Measurements from ENCODE around the gene ZNF428.
"Not testable (repeated sequence)": the region's sequence is repeated elsewhere in the genome, so short reads cannot be mapped to it uniquely, and the experiment has no call there.

The ZNF428 gene

DNA sequence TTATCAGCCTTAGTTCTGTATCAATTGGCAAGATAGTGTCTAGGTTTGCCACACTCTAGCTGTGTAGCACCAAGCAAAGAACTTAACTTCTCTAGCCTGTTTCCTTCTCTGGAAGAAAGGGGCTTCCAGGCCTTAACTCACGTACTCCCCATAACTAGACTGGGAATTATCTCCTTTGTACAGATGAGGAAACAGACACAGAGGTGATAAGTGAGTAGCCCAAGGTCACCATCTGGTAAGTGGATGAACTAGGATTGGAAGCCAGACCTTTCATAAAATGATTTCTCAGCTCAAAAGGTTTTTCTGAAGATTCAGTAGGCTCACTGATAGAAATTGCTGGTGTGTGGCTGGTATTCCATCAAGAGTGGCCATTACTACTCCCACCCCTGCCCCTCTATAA lies 3.1 kb downstream of the ZNF428 start:
- DNase-seq, result no peak

DNA sequence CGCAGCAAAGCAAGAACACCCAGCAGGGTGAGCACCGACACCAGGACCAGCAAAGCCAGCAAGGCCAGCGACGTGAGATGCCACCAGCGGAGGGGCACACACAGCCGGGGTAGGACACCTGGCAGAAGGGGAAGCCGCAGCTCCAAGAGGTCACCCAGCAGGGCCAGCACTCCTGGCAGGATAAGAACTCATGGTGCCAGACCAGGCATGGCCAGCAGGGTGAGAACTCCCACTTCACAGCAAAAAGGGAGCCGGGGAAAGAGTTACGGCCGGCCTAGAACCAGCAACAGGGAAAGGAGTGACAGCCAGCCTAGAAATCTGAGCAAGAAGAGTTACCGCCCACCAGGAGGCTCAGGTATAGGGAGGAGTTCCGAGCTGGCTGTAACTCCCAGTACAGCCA lies 7.1 kb downstream of the ZNF428 start:
- no peak for DNase-seq

DNA sequence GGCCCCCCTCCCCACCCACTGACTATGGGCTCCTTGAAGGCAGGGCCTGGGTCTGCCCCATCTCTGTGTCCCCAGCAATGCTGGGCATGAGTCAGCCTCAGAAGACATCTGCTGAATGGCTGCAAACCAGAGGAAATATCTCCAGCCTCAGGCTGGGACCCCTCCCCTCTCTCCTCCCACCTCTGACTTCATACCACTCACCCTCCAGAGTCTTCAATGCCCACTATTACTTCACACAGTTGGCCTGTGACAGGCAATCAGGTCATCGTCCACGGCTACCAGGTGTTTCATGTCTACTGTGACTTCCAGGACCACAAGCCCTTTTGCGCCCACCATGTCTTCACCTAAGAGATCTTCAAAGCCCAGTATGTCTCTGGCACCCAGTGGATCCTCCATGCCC lies 7.6 kb downstream of the ZNF428 start, which contains the start of gene SRRM5:
TSS of gene SRRM5 (plus strand) at position 301 of the 400 bp plus-strand sequence. CDS start at position 335, 34 bp downstream.
- DNase-seq, result no peak

DNA sequence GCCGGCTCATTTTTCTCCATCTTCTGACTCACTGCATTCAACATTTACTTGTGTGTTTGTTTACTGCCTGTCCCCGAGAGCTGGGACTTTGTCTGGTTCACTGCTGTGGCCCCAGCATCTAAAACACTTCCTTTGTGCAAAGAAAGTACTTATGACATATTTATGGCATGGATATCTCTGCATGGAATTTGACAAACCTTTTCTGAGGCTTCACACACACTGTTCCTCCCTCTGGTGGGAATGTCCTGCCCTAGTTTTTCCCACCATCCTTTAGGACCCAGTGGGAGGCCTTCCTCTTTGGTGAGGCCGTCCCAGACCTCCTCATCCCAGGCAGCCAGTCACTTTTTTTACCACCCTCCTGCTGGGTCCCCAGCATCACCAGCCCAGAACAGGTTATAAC lies 8.9 kb downstream of the ZNF428 start:
- DNase-seq, result no peak

DNA sequence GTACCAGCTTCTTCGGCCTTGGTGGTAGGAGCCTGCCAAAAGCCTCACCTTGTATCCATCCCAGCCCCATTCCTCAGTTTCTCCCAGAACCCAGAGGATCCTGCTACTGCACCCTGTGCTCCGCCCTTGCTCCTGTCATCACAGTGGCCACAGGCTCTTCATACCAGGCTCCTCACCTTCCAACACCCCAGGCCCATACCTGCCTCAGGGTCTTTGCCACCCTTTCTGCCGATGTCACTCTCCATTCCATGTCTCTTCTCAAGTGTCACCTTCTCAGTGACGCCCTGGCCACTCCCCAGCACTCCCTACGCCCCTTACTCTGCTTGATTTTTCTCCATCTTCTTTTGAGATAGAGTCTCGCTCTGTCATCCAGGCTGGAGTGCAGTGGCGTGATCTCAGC lies 9.6 kb downstream of the ZNF428 start:
- no peak for DNase-seq

DNA sequence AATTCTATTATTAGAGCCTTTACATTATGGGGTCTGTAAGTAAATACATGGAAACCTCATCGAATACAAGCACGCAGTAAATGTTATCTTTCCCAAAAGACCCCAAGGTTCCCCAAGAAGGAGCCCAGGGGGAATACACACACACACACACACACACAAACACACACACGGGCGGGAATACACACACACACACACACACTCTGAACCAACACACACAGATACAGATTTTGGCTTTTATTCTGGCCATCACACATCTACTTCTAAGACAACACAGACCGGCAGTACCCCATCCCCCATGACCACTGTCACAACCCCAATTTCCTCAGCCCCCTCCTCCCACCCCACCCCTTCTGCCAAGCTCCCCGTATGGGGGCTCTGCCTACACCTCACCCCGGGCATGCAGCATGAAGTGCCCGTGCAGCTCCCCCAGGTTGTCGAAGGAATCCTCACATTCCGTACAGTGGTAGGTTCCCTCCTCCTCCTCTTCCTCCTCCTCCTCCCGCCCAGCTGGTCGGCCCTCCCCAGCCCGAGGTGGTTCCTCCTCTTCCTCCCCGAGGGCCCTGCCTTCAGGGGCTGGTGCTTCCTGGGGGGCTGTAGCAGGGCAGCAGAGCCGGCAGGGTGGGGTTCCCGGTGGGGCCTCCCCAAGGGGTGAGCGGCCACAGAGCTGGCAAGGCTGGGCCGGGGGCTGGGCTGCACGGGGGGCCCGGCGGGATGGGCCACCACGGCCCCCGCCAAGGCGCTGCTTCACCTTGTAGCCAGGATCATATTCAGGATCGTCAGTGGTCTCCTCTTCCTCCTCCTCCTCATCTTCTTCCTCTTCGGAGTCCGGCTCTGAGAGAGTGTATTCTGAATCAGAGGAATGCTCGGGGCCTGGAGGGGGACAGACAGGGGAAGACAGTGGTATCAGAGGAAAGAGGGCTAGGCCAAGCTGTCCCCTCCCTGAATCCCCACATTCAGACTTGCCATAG lies 11.9 kb downstream of the ZNF428 start:
- DNase-seq, result no peak

DNA sequence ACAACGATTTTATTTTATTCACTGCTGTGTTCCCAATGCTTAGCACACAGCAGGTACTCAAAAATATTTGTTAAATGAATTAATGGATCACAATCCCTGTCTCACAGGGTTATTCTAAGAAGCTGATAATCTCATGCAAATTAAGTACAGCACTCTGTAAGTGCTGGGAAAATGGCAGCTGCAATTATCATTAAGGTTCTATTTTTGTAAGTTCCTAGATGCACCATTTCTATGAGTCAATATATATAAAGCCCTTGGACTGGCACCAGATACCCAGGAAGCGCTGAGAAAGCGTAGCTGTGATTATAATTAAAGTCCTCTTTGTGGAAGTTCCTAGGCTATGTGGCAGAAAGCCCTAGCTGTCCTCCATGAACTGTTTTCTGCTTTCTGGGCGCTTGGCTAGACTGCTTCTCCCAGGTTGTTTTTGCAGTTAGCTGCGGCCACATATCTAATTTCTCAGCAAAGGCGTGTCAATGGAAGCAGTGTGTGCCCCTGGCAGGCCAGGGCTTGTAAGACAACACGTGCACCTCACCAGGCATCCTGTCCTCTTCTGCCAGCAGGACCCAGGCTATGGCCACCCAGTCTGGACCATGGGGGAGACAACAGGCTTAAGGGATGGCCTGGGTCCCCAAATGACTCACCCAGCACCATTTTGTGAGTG lies 12.7 kb downstream of the ZNF428 start:
- no peak for DNase-seq

DNA sequence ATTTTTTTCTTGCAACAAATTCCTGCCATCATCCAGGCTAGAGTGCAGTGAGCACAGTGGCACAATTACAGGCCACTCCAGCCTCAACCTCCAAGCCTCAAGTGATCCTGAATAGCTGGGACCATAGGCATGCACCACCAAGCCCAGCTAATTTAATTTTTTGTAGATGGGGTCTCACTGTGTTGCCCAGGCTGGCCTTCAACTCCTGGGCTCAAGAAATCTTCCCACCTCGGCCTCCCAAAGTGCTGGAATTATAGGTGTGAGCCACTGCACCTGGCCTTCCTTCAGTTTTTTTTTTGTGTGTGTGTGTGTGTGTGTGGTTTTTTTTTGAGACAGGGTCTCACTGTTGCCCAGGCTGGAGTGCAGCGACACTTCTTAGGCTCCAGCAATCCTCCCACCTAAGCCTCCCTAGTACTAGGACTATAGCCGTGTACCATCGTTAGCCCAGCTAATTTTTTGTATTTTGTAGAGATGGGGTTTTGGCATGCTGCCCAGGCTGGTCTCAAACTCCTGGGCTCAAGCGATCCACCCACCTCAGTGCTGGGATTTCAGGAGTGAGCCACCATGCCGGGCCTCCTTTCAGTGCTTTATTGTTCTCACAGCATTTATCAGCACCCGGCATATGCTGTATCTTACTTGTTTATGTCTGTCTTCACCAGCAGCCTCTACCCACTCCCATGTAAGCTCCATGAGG lies 13.4 kb downstream of the ZNF428 start:
- DNase-seq, result no peak

DNA sequence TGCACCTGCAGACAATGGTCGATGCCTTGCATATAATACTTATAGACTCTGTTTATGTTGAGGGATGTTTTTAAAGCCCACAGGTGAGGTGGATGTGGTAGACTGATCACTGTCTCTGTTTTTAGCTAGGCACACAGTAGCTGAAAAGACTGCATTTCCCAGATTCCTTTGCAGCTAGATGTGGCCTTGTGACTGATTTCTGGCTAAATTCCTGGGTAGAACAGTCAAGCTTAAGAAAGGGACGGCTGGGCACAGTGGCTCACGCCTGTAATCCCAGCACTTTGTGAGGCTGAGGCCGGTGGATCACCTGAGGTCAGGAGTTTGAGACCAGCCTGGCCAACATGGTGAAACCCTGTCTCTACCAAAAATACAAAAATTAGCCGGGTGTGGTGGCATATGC lies 19.1 kb downstream of the ZNF428 start:
- DNase-seq, result not testable (repeated sequence)

DNA sequence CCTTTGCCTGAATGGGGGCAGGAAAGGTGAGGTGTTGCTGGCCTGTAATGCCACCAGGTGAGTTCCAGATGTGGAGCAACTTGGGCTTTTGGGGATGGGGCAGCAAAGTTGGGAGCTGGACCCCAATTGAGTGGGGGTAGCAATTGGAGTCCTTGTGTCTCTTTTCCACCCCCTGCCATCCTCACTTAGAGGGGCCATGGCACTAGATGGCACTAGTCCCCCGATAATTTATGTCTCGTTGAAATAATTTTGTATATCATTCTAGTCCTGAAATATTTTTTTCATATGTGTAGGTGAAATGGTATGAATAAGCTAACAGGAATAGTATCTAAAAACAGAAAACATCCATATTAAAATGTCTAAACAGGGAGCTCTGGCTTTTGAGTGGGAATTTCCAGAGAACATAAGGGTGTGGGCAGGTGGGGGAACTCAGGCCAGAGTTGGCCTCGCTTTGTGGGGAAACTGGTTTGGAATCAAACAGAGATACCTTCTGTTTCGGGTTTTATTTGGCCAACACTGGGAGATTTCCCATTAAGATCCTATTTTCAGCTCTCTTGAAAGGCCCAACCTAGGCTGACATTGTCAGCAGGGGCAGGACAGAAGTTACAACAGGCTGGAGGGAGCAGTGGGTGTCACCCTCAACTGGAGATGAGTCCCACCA lies 19.7 kb downstream of the ZNF428 start:
- DNase-seq, result no peak

DNA sequence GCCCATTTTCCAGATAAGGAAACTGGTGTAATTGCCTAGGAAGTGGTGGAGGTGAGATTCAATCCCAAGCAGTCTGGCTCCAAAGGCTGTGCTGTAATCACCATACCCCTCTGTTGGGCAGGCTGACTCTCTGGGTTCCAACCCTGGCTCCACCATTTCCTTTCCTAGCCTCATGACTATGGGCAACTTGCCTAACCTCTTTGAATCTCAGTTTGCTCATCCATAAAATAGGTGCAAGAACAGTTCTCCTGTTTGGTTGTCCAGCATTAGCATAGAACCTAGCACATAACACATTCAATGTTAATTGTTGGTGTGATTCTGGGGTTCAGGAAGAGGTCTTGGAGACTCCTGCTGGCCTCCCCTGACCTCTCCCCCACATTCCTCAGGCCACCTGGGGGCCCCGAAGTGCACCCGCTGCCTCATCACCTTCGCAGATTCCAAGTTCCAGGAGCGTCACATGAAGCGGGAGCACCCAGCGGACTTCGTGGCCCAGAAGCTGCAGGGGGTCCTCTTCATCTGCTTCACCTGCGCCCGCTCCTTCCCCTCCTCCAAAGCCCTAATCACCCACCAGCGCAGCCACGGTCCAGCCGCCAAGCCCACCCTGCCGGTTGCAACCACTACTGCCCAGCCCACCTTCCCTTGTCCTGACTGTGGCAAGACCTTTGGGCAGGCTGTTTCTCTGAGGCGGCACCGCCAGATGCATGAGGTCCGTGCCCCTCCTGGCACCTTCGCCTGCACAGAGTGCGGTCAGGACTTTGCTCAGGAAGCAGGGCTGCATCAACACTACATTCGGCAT lies 20.8 kb downstream of the ZNF428 start:
- no peak for DNase-seq

DNA sequence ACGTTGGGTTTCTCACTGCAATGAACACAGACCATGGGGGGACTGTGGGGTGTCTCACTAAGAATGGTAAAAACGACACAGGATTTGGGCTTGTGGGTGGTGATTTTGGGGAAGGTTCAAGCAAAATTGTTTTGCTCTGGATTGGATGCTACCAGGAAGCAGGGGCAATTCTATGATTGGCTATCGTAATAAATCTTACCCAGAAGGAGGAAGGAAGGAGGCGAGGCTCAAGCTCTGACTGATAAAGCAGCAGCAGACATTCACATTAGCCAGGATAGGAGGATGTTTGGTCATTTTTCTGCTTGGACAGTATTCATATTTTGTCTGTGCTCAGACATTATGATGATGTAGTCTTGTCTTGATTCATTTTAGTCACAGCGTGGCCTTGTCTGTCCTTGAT lies 21.6 kb downstream of the ZNF428 start:
- no peak for DNase-seq

DNA sequence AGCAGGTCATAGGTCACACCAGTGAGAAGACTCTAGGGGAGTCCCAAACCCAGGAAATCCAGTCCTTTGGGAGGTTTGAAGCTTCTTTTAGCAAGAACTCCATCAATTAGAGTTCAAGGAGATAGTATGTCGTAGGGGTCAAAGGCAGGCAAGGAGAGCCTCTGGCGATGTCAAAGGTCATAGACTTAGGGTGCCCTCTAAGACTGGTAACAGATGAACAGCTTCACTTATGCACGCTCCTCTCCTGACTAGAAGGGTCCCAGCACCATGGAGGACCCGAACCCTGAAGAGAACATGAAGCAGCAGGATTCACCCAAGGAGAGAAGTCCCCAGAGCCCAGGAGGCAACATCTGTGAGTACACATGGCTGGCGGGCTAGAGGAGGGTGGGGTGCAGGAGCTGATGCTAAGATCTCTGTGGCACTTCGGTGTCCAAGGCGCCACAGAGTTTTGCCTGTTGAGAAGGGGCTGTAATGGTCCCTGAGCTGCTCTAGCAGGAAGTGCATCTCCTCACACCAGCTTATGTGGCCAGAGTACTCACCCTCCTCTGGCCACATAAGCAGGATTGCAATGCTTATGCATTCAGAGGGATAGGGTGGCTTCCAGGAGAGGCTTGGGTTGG lies 22.5 kb downstream of the ZNF428 start:
- DNase-seq, result no peak

DNA sequence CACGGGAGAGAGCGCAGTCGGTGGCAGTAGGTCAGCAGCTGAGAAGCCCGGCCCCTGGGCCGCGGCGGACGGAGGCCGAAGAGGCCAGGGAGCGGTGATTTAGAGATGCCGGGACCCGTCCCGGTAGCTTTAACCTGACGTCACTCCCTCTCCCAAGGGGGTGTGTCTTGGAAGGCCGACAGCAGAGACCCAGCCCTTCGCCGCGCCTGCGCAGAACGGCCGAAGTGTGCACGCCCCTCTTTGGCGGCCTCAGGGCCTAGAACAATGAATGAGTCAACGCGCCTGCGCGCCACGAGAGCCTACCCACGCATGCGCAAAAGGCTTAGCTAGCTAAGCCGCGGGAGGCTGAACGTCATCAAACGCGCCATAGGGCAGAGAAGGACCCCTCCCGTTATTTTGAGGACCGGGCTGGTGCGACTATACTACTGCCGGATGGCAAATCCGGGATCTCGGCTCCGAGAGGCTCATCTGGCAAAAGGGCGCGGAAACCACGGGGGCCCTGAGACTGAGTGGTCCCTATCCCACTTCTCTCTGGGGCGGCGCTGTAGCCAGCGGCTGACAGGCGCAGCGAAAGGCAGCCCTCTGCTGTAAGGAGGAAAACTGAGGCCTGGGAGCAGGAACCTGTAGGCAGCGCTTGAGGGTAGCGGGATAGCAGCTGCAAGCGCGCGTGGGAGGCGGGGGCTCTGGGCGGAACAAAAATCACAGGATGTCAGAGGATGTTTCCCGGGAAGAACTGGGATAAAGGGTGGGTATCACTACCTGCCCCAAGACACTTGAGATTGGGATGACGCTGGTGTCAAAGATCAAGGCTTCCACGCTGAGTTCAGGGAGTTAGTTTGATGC lies 23.2 kb downstream of the ZNF428 start, which contains the start of the genes IRGQ and ZNF576:
TSS of gene IRGQ (minus strand) at position 136 of the 843 bp plus-strand sequence. CDS start 796 bp downstream, outside the sequence.
TSS of gene ZNF576 (plus strand) at position 597 of the 843 bp plus-strand sequence. CDS start 514 bp downstream, outside the sequence.
- DNase-seq, result peak; percentile 98 to 99

DNA sequence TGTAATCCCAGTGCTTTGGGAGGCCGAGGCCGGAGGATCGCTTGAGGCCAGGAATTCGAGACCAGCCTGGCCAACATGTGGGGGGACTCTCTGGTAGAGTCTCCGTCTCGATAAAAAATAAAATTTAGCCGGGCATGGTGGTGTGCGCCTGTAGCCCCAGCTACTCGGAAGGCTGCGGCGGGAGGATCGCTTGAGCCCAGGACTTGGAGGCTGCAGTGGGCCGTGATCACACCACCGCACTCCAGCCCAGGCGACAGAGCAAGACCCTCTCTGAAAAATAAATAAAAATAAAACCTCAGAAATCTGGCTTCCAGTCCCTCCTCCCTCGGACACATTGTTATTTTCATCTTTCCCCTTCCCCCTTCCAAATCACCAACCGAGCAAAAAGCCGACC lies 23.8 kb downstream of the ZNF428 start:
- DNase-seq, result no peak

DNA sequence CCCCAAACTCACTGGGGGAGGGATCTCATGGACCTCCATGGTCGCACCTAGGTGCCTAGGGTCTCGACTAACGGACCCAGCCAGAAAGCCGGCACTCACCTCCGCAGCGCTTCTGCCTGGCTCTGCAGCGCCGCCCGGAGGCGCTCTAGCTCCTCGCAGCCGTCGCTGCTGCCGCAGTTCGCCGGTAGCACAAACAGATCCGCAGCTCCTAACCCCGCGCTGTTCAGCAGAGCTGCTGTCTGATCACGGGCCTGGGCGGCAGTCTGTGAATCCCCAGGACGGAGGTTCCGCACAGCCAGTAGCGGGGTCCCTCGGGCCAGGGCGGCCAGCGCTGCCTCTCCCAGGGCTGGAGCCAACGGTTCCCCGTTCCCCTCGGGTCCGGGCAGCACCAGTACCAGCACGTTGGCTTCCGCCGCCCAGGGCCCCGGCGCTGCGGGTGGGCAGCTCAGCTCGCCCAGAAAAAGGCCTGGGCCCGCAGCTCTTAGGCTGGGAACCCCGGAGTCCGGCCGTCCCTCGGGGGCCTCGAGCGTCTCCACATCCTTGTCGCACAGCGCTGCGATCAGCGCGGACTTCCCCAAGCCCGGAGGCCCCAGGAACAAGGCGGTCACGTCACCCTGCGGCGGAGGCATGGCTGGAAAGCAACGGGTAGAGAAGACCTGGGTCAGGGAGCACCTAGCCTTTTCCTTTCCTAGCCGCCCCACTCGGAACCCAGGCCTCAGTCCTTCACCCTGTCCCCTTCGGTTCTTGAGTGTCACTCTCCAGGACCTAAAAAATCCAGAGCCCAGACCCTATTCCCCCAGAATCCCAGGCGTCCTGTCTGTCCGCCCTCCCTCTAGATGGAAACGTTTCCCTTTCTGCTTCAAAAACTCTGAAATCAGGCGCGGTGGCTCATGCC lies 24.5 kb downstream of the ZNF428 start:
- DNase-seq, result peak; percentile 18 to 60

DNA sequence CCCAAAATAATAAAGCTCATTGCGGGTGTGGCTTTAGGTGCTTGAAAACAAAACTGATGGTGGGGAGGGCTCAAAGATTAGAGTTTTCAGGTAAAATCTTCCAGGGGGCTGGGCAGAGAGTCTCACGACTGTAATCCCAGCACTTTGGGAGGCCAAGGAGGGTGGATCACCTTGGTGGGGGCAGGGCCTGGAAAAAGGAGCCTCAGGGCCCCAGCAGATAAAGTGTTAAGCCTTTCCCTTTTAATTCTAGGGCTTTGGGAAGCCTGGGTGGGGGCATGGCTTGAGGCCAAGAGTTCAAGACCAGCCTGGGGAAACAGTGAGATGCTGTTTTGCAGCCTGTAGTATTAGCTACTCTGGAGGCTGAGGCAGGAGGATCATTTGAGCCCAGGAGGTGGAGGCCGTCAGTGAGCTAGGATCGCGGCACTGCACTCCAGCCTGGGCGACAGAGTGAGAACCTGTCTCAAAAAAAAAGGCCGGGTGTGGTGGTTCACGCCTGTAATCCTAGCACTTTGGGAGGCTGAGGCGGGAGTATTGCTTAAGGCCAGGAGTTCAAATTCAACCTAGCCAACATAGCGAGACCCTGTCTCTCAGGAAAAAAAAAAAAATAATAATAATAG lies 25.2 kb downstream of the ZNF428 start:
- DNase-seq, result no peak

DNA sequence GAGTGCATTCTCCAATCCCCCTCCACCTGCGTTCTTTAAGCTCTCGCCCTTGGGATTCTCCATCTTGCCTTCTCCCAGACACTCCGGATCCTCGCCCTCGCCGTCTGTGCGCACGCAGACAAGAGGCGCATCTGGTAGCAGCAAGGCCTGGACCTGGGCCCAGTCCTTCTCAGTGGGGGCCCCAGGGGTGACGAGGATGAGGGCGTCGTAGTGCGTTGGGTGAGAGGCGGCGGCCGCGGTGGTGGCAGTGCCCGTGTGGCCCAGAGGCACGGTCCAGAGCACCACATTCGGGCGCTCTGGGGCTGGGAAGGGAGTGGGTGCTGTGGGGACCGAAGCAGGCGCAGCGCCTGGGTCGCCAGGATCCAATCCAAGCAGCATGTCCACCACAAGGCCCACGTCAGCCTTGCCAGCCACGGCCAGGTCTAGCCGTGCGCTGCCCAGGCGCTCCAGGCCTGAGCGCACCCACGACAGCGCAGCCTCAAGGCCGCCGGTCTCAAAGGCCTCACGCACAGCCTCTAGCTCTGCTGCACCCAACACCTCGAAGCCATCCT lies 26.6 kb downstream of the ZNF428 start:
- DNase-seq, result no peak

All from SHP77 (cell line).